VCaP (cell line): Measurements from ENCODE around the gene RGS10.

Experiments
- H3K27ac ChIP-seq: fragments of 450-650 bp; 2 replicates; pipeline ENCODE4 v1.5.1; 2017
- TF ChIP-seq, protein P1 (sequence below): fragments of 450-650 bp; conservative IDR thresholded peaks from 2 replicates; pipeline ENCODE4 v1.5.1; 2017; ENCODE audit warnings: mild to moderate bottlenecking, moderate library complexity

RGS10 gene

GRCh38 chr10:119542988-119543813, 682 bp upstream of the RGS10 start:
- H3K27ac ChIP-seq = peak overlapping the region; percentile 88

DNA sequence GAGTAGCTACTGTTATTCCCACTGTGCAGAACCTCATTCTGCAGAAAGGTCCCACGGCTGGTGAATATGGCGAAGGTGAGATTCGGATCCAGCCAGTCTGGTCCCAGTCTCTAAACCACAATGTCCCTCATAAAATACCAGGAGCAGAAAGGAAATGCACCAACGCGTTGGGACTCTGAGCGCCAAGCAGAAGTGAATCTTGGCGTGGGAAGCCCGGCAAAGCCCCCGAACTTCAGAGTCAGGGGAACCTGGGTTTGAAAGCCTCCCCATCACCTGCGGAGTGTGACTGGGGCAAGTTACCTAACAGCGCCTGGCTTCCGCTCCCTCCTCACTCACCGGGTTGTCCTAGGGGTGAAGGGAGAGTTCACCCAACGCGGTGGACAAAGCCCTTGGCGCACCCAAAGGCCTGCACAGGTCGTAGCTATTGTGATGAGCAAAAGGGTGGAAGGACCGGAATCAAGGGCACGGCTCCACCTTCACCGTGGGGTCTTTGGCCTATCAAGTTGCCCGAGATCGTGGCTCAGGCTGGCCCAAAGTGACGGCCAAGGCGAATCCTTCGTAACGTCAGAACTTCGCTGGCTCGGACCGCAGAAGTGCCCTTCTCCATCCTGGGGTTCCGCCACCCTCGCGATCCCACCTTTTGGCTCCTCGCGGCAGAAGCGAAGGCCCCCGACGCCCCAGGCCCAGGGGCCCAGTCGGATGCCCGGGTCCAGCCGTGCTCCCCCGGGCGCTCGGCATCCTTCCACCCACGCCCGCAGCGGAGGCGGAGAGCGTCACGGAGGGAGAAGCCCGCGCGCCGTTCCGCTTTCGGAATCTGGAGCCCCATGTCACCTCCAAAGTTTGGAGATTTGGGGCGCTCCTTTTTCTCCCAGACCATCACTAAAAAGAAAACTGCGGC, 811 bp downstream of the RGS10 start:
- H3K27ac ChIP-seq = peak overlapping the region; percentile 88
- TF ChIP-seq, protein P1, sequence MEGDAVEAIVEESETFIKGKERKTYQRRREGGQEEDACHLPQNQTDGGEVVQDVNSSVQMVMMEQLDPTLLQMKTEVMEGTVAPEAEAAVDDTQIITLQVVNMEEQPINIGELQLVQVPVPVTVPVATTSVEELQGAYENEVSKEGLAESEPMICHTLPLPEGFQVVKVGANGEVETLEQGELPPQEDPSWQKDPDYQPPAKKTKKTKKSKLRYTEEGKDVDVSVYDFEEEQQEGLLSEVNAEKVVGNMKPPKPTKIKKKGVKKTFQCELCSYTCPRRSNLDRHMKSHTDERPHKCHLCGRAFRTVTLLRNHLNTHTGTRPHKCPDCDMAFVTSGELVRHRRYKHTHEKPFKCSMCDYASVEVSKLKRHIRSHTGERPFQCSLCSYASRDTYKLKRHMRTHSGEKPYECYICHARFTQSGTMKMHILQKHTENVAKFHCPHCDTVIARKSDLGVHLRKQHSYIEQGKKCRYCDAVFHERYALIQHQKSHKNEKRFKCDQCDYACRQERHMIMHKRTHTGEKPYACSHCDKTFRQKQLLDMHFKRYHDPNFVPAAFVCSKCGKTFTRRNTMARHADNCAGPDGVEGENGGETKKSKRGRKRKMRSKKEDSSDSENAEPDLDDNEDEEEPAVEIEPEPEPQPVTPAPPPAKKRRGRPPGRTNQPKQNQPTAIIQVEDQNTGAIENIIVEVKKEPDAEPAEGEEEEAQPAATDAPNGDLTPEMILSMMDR = no peak

More at GRCh38 chr10:119542988-119543813, 682 bp upstream of the RGS10 start:
- TF ChIP-seq, protein P1 = peak; percentile 74

DNA sequence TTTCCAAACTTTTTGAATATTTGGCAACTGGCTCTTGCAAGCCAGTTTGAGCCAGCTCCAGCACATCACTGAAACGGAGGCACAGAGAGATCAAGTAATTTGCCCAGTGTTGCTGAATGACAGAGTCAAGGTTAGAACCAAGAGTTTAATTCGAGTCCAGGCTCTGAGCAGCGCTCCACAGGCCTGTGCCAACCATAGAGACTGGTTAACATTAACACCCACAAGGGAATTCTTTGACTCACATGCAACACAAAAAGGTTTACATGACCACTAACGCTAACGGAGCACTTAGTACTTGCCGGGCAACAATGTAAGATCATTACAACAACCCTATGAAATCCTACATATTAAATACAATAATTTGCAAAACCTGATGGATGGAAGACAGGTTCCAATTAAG, 1.5 kb downstream of the RGS10 start:
- TF ChIP-seq, protein P1 = no peak
- peak overlapping the region; percentile 88 for H3K27ac ChIP-seq

DNA sequence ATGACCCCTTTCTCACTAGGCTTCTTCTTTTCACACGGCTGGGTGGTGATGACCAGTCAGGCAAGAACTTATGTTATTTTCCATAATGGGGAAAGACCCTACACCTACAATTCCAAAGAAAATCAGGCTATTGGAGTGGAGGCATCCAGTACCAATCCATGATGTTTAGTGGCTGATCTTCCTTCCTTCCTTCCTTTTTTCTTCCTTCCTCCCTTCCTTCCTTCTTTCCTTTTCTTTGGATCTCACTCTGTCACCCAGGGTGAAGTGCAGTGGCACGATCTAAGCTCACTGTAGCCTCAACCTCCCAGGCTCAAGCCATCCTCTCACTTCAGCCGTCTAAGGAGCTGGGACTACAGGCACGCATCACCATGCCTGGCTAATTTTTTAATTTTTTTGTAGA, 2.5 kb downstream of the RGS10 start:
- TF ChIP-seq, protein P1 = no peak
- peak overlapping the region; percentile 88 for H3K27ac ChIP-seq

DNA sequence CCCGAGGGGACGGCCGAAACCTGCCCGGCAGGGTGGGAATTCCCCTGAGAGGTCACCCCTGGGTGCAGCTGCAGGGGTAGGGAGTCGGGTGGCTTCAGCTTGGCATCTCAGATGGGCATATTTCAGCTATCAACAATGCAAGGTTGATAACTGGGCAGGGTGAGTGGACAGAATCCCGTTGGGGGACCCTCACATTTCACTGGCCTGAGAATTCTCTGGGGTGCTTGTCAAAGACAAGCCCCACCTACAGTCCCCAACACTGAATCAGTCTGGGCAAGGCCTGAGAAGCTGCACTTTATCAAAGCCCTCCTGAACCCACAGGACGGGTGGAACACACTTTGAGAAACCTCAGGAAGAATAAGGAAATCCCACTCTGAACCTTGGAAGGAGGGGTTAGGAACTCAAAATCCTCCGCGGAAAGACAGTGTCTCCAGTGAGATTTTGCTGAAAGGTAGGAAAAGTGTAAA, 3.1 kb downstream of the RGS10 start:
- peak overlapping the region; percentile 88 for H3K27ac ChIP-seq
- TF ChIP-seq, protein P1 = no peak

- peak overlapping the region; percentile 88 for H3K27ac ChIP-seq
- TF ChIP-seq, protein P1 = no peak
Observed at GRCh38 chr10:119538632-119539358, 3.7 kb downstream of the RGS10 start.
